Ascending aorta (tissue), 2 donors: ENCODE results near the gene THRB. TPM values are rescaled to one million over a fixed set of nuclear protein-coding genes. Genes with fewer than 3 reads are reported as not detected.
A peak's percentile ranks its signal among the peaks of the same experiment; 100 is the strongest.

Experiments
- DNase-seq, 2 donors: peaks; one replicate each; pipeline ENCODE4 v3.0.0-alpha.2; 2019; ENCODE audit warnings: low spot score in 2 of 2
- H3K27ac ChIP-seq, 2 donors: fragments of 200-600 bp; sonication (generic); one replicate each; pipeline ENCODE4 v1.5.1; 2016 to 2017; ENCODE audit warnings: mild to moderate bottlenecking in 1 of 2
- H3K27me3 ChIP-seq: fragments of 200-600 bp; sonication (generic); one replicate; pipeline ENCODE4 v1.5.1; 2017
- H3K36me3 ChIP-seq, 2 donors: fragments of 200-600 bp; sonication (generic); one replicate each; pipeline ENCODE4 v1.5.1; 2016
- H3K4me1 ChIP-seq, 2 donors: fragments of 200-600 bp; sonication (generic); one replicate each; pipeline ENCODE4 v1.5.1; 2016 to 2017; ENCODE audit warnings: mild to moderate bottlenecking in 1 of 2
- H3K4me3 ChIP-seq, 2 donors: fragments of 200-600 bp; sonication (generic); one replicate each; pipeline ENCODE4 v1.5.1; 2016 to 2017; ENCODE audit warnings: mild to moderate bottlenecking in 1 of 2
- H3K9me3 ChIP-seq, 2 donors: fragments of 200-600 bp; sonication (generic); one replicate each; pipeline ENCODE4 v1.5.1; 2016
- CTCF ChIP-seq, 3 experiments: fragments of 200-600 bp in 2 of 3; fragments of 450-650 bp in 1 of 3; sonication (generic) in 2 of 3; IDR thresholded peaks; one replicate each; pipeline ENCODE4 v1.5.1; 2016 to 2019; ENCODE audit warnings: antibody characterized with exemption in 3 of 3, mild to moderate bottlenecking in 1 of 3, moderate library complexity in 1 of 3
- intact Hi-C: fragments of 100-400 bp; cut with DNase I; formaldehyde crosslinking; loops from one replicate; pipeline ENCODE4 v1.15.1; 2023
- total RNA-seq: library from RNA; depleted of rRNA; stranded (reverse); fragments of >200 nt; gene quantifications from one replicate; pipeline ENCODE4 v1.1.0, GENCODE V29; 2016

THRB gene
- 24.7 TPM for total RNA-seq

- intact Hi-C loops, result loop anchor here (5.0 kb wide), 6 partner anchors 77 to 497 kb away; no protein-coding TSS in a partner anchor
- Histone ChIP-seq H3K27ac (peak within 1 kb of the TSS; percentile 99), H3K27me3 (no peaks in the 10 kb centered on the region), H3K36me3 (no peaks in the 10 kb centered on the region), H3K9me3 (no peaks in the 10 kb centered on the region), H3K4me3 (peak within 1 kb of the TSS; percentile 72 to 90), H3K4me1 (peaks cover 0 to 21% of the 10 kb centered on the region in 2 donors)
- TF ChIP-seq CTCF (IDR thresholded peaks at IDR 0.05), result peak in 2 of 3 experiments; percentile 17 to 44
- DNase-seq, result peak; percentile 33 to 88
Observed at GRCh38 chr3:24494618-24495325, at the start of gene THRB. Gene THRB (minus strand): TSS chr3:24494850.

GRCh38 chr3:24541935-24542334, 47.3 kb upstream of the THRB start:
- intact Hi-C loops, result no loop called here
- Histone ChIP-seq H3K27ac (no peak overlapping the region), H3K9me3 (no peaks in the 10 kb centered on the region), H3K27me3 (no peaks in the 10 kb centered on the region), H3K36me3 (no peaks in the 10 kb centered on the region), H3K4me3 (no peak overlapping the region), H3K4me1 (peaks cover 0 to 9% of the 10 kb centered on the region in 2 donors)
- TF ChIP-seq CTCF (IDR thresholded peaks at IDR 0.05), result no peak
- no peak for DNase-seq

GRCh38 chr3:24540821-24541220, 46.2 kb upstream of the THRB start:
- no peaks in the 10 kb centered on the region for H3K36me3 ChIP-seq
- no peaks in the 10 kb centered on the region for H3K27me3 ChIP-seq
- no peak overlapping the region for H3K27ac ChIP-seq
- H3K4me3 ChIP-seq, result no peak overlapping the region
- TF ChIP-seq CTCF (IDR thresholded peaks at IDR 0.05), result no peak
- H3K4me1 ChIP-seq, result peaks cover 0 to 5% of the 10 kb centered on the region in 2 donors
- intact Hi-C loops, result no loop called here
- no peak for DNase-seq
- H3K9me3 ChIP-seq, result no peaks in the 10 kb centered on the region

GRCh38 chr3:24539699-24540098, 45.0 kb upstream of the THRB start:
- H3K27me3 ChIP-seq, result no peaks in the 10 kb centered on the region
- TF ChIP-seq CTCF (IDR thresholded peaks at IDR 0.05), result no peak
- H3K4me3 ChIP-seq, result no peak overlapping the region
- intact Hi-C loops, result no loop called here
- H3K9me3 ChIP-seq, result no peaks in the 10 kb centered on the region
- H3K36me3 ChIP-seq, result no peaks in the 10 kb centered on the region
- peaks cover 0 to 5% of the 10 kb centered on the region in 2 donors for H3K4me1 ChIP-seq
- H3K27ac ChIP-seq, result peak overlapping the region in 1 of 2 donors; percentile 54
- DNase-seq, result no peak

GRCh38 chr3:24538891-24539290, 44.2 kb upstream of the THRB start:
- DNase-seq, result peak in 1 of 2 donors; percentile 63

More at GRCh38 chr3:24538891-24539290, 44.2 kb upstream of the THRB start:
- Histone ChIP-seq H3K27me3 (no peaks in the 10 kb centered on the region), H3K4me3 (no peak overlapping the region), H3K9me3 (no peaks in the 10 kb centered on the region), H3K27ac (peak overlapping the region; percentile 54 to 70), H3K36me3 (no peaks in the 10 kb centered on the region), H3K4me1 (peaks cover 0 to 5% of the 10 kb centered on the region in 2 donors)
- TF ChIP-seq CTCF (IDR thresholded peaks at IDR 0.05), result no peak
- intact Hi-C loops, result no loop called here
